GM12864 (cell line): ENCODE data around the gene CTSW.

Source experiments
- DNase-seq: peaks from one replicate; pipeline ENCODE4 v3.0.0-alpha.2; 2011; ENCODE audit warnings: low read depth
- H3K4me3 ChIP-seq: 2 replicates; pipeline ENCODE4 v1.5.1; 2011; ENCODE audit warnings: mild to moderate bottlenecking, low read depth, low read length, control low read depth
- CTCF ChIP-seq: IDR thresholded peaks from 2 replicates; pipeline ENCODE4 v1.5.1; 2011; ENCODE audit warnings: low read depth, mild to moderate bottlenecking, moderate library complexity, low read length, control low read depth, inconsistent platforms; ENCODE audit errors: missing control alignments

The CTSW gene

GRCh38 chr11:65919573-65920371, 40.1 kb downstream of the CTSW start:
- no peak for DNase-seq
- H3K4me3 ChIP-seq = peak overlapping the region; percentile 71
- TF ChIP-seq CTCF = no peak

GRCh38 chr11:65920372-65920802, 40.8 kb downstream of the CTSW start:
- TF ChIP-seq CTCF = no peak

GRCh38 chr11:65921033-65921555, 41.5 kb downstream of the CTSW start:
- no peak for TF ChIP-seq CTCF
- H3K4me3 ChIP-seq = no peak overlapping the region
- no peak for DNase-seq

More at GRCh38 chr11:65920372-65920802, 40.8 kb downstream of the CTSW start:
- peak overlapping the region; percentile 71 for H3K4me3 ChIP-seq
- DNase-seq = no peak

GRCh38 chr11:65921876-65922275, 42.2 kb downstream of the CTSW start:
- no peak overlapping the region for H3K4me3 ChIP-seq
- TF ChIP-seq CTCF = no peak
- DNase-seq = no peak

GRCh38 chr11:65922565-65922964, 42.9 kb downstream of the CTSW start:
- TF ChIP-seq CTCF = no peak
- no peak for DNase-seq
- H3K4me3 ChIP-seq = no peak overlapping the region

GRCh38 chr11:65925397-65925796, 45.8 kb downstream of the CTSW start:
- DNase-seq = no peak
- TF ChIP-seq CTCF = no peak
- H3K4me3 ChIP-seq = no peak overlapping the region

- DNase-seq = peak; percentile 79
- H3K4me3 ChIP-seq = peak overlapping the region; percentile 33
- TF ChIP-seq CTCF = no peak
These were observed 48.3 kb downstream of the CTSW start for GRCh38 chr11:65927904-65928397.
